K562 (cell line): Measurements from ENCODE around the gene MSGN1.

ENCODE experiments used
- DIDO1 ChIP-seq: fragments of 450-650 bp; IDR thresholded peaks from 2 replicates; pipeline ENCODE4 v1.6.1; 2016; ENCODE audit warnings: low read depth, missing biosample characterization, missing genetic modification characterization
- ESRRA ChIP-seq: fragments of 450-650 bp; IDR thresholded peaks from 2 replicates; pipeline ENCODE4 v1.6.1; 2014; ENCODE audit warnings: low read depth, mild to moderate bottlenecking, moderate library complexity, borderline replicate concordance
- FOSL1 ChIP-seq: fragments of 200-800 bp; sonication (Bioruptor generic); conservative IDR thresholded peaks from 2 replicates; pipeline ENCODE4 v1.6.1; 2016; ENCODE audit warnings: missing genetic modification characterization, missing compliant biosample characterization
- NFIC ChIP-seq: fragments of 450-650 bp; IDR thresholded peaks from 2 replicates; pipeline ENCODE4 v1.6.1; 2017; ENCODE audit warnings: mild to moderate bottlenecking, inconsistent platforms
- SMAD1 ChIP-seq: fragments of 150-350 bp; IDR thresholded peaks from 2 replicates; pipeline ENCODE4 v1.6.1; 2014; ENCODE audit warnings: low read length, low read depth; ENCODE audit not compliant: partially characterized antibody
- SP1 ChIP-seq: sonication (generic); formaldehyde crosslinking; IDR thresholded peaks from 2 replicates; pipeline ENCODE4 v1.8.1; 2022; ENCODE audit warnings: mild to moderate bottlenecking, missing genetic modification reagents
- ZNF124 ChIP-seq: sonication (generic); formaldehyde crosslinking; IDR thresholded peaks from 2 replicates; pipeline ENCODE4 v1.8.1; 2022; ENCODE audit warnings: missing genetic modification reagents
- TF ChIP-seq, protein P1 (sequence below): sonication (generic); formaldehyde crosslinking; IDR thresholded peaks from 2 replicates; pipeline ENCODE4 v1.8.0; 2023; ENCODE audit warnings: mild to moderate bottlenecking, missing genetic modification reagents
- TF ChIP-seq, protein P2 (sequence below): IDR thresholded peaks from 3 replicates; pipeline ENCODE4 v1.6.1; 2011; ENCODE audit warnings: borderline replicate concordance, mild to moderate bottlenecking; ENCODE audit not compliant: insufficient read length, insufficient read depth
- TF ChIP-seq, protein P3 (sequence below): sonication (generic); formaldehyde crosslinking; IDR thresholded peaks from 2 replicates; pipeline ENCODE4 v1.8.0; 2022; ENCODE audit warnings: missing genetic modification reagents, mild to moderate bottlenecking, moderate library complexity, borderline replicate concordance
- TF ChIP-seq, protein P4 (sequence below): sonication (generic); formaldehyde crosslinking; IDR thresholded peaks from 2 replicates; pipeline ENCODE4 v1.8.1; 2023; ENCODE audit warnings: mild to moderate bottlenecking, missing genetic modification reagents

DNA sequence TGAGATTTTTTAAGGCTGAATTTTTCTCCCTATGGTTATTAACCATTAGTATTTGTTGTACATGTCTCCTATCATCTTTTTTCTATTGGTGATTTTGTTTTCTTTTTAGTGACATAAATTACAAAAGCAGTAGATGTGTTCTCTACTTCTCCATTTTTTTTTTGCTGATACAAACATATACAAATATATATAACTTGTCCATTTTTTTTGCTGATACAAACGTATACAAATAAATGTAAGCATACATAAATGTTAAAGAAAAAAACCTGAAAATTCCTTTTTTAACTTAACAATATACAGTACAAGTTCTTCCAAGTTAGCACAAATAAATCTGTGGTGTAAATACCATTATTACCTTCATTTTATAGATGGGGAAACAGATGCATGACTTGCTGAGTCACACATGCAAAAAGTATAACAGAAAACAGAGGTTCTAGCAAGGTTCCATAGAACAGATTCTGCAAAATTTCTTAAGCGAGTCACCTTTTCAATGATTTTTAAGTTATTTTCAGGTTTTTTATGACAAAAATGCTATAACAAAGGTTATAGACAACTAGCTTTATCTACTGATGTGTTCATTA, 2.1 kb downstream of the MSGN1 start:
- TF ChIP-seq, protein P1, sequence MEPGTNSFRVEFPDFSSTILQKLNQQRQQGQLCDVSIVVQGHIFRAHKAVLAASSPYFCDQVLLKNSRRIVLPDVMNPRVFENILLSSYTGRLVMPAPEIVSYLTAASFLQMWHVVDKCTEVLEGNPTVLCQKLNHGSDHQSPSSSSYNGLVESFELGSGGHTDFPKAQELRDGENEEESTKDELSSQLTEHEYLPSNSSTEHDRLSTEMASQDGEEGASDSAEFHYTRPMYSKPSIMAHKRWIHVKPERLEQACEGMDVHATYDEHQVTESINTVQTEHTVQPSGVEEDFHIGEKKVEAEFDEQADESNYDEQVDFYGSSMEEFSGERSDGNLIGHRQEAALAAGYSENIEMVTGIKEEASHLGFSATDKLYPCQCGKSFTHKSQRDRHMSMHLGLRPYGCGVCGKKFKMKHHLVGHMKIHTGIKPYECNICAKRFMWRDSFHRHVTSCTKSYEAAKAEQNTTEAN (CRISPR knock-in tag), result no peak
- TF ChIP-seq SP1 (CRISPR knock-in tag) (no peak), ZNF124 (CRISPR knock-in tag) (no peak), NFIC (no peak), SMAD1 (no peak), ESRRA (no peak), FOSL1 (tag) (no peak), DIDO1 (tag) (no peak)
- TF ChIP-seq, protein P2, sequence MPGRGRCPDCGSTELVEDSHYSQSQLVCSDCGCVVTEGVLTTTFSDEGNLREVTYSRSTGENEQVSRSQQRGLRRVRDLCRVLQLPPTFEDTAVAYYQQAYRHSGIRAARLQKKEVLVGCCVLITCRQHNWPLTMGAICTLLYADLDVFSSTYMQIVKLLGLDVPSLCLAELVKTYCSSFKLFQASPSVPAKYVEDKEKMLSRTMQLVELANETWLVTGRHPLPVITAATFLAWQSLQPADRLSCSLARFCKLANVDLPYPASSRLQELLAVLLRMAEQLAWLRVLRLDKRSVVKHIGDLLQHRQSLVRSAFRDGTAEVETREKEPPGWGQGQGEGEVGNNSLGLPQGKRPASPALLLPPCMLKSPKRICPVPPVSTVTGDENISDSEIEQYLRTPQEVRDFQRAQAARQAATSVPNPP, result no peak
- TF ChIP-seq, protein P3, sequence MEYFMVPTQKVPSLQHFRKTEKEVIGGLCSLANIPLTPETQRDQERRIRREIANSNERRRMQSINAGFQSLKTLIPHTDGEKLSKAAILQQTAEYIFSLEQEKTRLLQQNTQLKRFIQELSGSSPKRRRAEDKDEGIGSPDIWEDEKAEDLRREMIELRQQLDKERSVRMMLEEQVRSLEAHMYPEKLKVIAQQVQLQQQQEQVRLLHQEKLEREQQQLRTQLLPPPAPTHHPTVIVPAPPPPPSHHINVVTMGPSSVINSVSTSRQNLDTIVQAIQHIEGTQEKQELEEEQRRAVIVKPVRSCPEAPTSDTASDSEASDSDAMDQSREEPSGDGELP, result no peak
- TF ChIP-seq, protein P4, sequence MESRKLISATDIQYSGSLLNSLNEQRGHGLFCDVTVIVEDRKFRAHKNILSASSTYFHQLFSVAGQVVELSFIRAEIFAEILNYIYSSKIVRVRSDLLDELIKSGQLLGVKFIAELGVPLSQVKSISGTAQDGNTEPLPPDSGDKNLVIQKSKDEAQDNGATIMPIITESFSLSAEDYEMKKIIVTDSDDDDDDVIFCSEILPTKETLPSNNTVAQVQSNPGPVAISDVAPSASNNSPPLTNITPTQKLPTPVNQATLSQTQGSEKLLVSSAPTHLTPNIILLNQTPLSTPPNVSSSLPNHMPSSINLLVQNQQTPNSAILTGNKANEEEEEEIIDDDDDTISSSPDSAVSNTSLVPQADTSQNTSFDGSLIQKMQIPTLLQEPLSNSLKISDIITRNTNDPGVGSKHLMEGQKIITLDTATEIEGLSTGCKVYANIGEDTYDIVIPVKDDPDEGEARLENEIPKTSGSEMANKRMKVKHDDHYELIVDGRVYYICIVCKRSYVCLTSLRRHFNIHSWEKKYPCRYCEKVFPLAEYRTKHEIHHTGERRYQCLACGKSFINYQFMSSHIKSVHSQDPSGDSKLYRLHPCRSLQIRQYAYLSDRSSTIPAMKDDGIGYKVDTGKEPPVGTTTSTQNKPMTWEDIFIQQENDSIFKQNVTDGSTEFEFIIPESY, result no peak
